ENCODE data around the gene USP25.

USP25 gene

GRCh38 chr21:15692711-15693110, 37.1 kb upstream of the USP25 start:
- no peak overlapping the region for H3K4me3 ChIP-seq (ENCODE audit: low read depth, low read length)
- peaks cover 0 to 3% of the 10 kb centered on the region in 2 experiments for H3K4me1 ChIP-seq (ENCODE audit: control insufficient read depth in 1 of 2, insufficient read depth in 2 of 2, low read length in 2 of 2)
- H2AFZ ChIP-seq (ENCODE audit: insufficient read depth, low read length, poor library complexity) = no peak overlapping the region
- WGBS (ENCODE audit: extremely low coverage, insufficient coverage, insufficient read length) = no CpG with 5 or more reads among the region's 2 CpGs
- no peak overlapping the region for H4K91ac ChIP-seq (ENCODE audit: low read depth, low read length)
- no peak overlapping the region for H3K23ac ChIP-seq (ENCODE audit: low read length)
- H3K9me3 ChIP-seq (ENCODE audit: insufficient read depth, low read depth, low read length) = no peaks in the 10 kb centered on the region
- H2BK12ac ChIP-seq (ENCODE audit: low read length) = no peak overlapping the region
- H4K12ac ChIP-seq (ENCODE audit: low read depth, low read length) = no peak overlapping the region
- no peaks in the 10 kb centered on the region for H3K36me3 ChIP-seq (ENCODE audit: control insufficient read depth in 1 of 2, insufficient read depth in 2 of 2, low read length in 2 of 2)
- H2BK120ac ChIP-seq (ENCODE audit: insufficient read depth, low read length, poor library complexity) = no peak overlapping the region
- H3K79me2 ChIP-seq (ENCODE audit: control insufficient read depth, insufficient read depth, low read length, poor library complexity) = no peaks in the 10 kb centered on the region
- H3K27ac ChIP-seq (ENCODE audit: low read depth, low read length) = no peak overlapping the region
- H3K18ac ChIP-seq (ENCODE audit: low read length) = no peak overlapping the region
- no peak overlapping the region for H4K8ac ChIP-seq (ENCODE audit: low read depth, low read length)
- no peaks in the 10 kb centered on the region for H3K79me1 ChIP-seq (ENCODE audit: low read length)
- no peak overlapping the region for H3K4me2 ChIP-seq (ENCODE audit: low read length)
- H2AK5ac ChIP-seq (ENCODE audit: low read length) = no peak overlapping the region
- no peak overlapping the region for H3K4ac ChIP-seq (ENCODE audit: low read depth, low read length)
- DNase-seq = no peak
- H2BK5ac ChIP-seq (ENCODE audit: low read depth, low read length, poor library complexity) = no peak overlapping the region
- no peaks in the 10 kb centered on the region for H3K27me3 ChIP-seq (ENCODE audit: insufficient read depth, low read length)
- H3K9ac ChIP-seq (ENCODE audit: low read length) = no peak overlapping the region
- H3K14ac ChIP-seq (ENCODE audit: low read length) = no peak overlapping the region

- H3K79me2 ChIP-seq (ENCODE audit: control insufficient read depth, insufficient read depth, low read length, poor library complexity) = no peaks in the 10 kb centered on the region
- H3K79me1 ChIP-seq (ENCODE audit: low read length) = no peaks in the 10 kb centered on the region
- H3K4me2 ChIP-seq (ENCODE audit: low read length) = no peak overlapping the region
- WGBS (ENCODE audit: extremely low coverage, insufficient coverage, insufficient read length) = no CpG with 5 or more reads among the region's 1 CpG
- H4K8ac ChIP-seq (ENCODE audit: low read depth, low read length) = no peak overlapping the region
- H3K9me3 ChIP-seq (ENCODE audit: insufficient read depth, low read depth, low read length) = no peaks in the 10 kb centered on the region
- H3K4me1 ChIP-seq (ENCODE audit: control insufficient read depth in 1 of 2, insufficient read depth in 2 of 2, low read length in 2 of 2) = peaks cover 0 to 3% of the 10 kb centered on the region in 2 experiments
- H2BK120ac ChIP-seq (ENCODE audit: insufficient read depth, low read length, poor library complexity) = no peak overlapping the region
- no peak overlapping the region for H2BK5ac ChIP-seq (ENCODE audit: low read depth, low read length, poor library complexity)
- DNase-seq = no peak
- H3K4me3 ChIP-seq (ENCODE audit: low read depth, low read length) = no peak overlapping the region
- no peak overlapping the region for H3K4ac ChIP-seq (ENCODE audit: low read depth, low read length)
- no peak overlapping the region for H2BK12ac ChIP-seq (ENCODE audit: low read length)
- H3K27me3 ChIP-seq (ENCODE audit: insufficient read depth, low read length) = no peaks in the 10 kb centered on the region
- no peak overlapping the region for H2AK5ac ChIP-seq (ENCODE audit: low read length)
- H3K14ac ChIP-seq (ENCODE audit: low read length) = no peak overlapping the region
- H3K9ac ChIP-seq (ENCODE audit: low read length) = no peak overlapping the region
- no peak overlapping the region for H4K91ac ChIP-seq (ENCODE audit: low read depth, low read length)
- no peak overlapping the region for H2AFZ ChIP-seq (ENCODE audit: insufficient read depth, low read length, poor library complexity)
- H4K12ac ChIP-seq (ENCODE audit: low read depth, low read length) = no peak overlapping the region
- H3K23ac ChIP-seq (ENCODE audit: low read length) = no peak overlapping the region
- H3K36me3 ChIP-seq (ENCODE audit: control insufficient read depth in 1 of 2, insufficient read depth in 2 of 2, low read length in 2 of 2) = no peaks in the 10 kb centered on the region
- H3K18ac ChIP-seq (ENCODE audit: low read length) = no peak overlapping the region
- H3K27ac ChIP-seq (ENCODE audit: low read depth, low read length) = no peak overlapping the region
Measured at GRCh38 chr21:15695241-15695640, 34.5 kb upstream of the USP25 start.

- Histone ChIP-seq H2AK5ac (ENCODE audit: low read length) (no peak overlapping the region), H3K4me2 (ENCODE audit: low read length) (no peak overlapping the region), H3K23ac (ENCODE audit: low read length) (no peak overlapping the region), H3K4ac (ENCODE audit: low read depth, low read length) (no peak overlapping the region), H2BK12ac (ENCODE audit: low read length) (no peak overlapping the region), H2BK120ac (ENCODE audit: insufficient read depth, low read length, poor library complexity) (no peak overlapping the region), H3K79me2 (ENCODE audit: control insufficient read depth, insufficient read depth, low read length, poor library complexity) (no peaks in the 10 kb centered on the region), H2BK5ac (ENCODE audit: low read depth, low read length, poor library complexity) (no peak overlapping the region), H3K14ac (ENCODE audit: low read length) (no peak overlapping the region), H3K27ac (ENCODE audit: low read depth, low read length) (no peak overlapping the region), H3K79me1 (ENCODE audit: low read length) (no peaks in the 10 kb centered on the region), H3K4me3 (ENCODE audit: low read depth, low read length) (no peak overlapping the region), H4K91ac (ENCODE audit: low read depth, low read length) (no peak overlapping the region), H3K18ac (ENCODE audit: low read length) (no peak overlapping the region), H3K27me3 (ENCODE audit: insufficient read depth, low read length) (no peaks in the 10 kb centered on the region), H3K9ac (ENCODE audit: low read length) (no peak overlapping the region), H4K12ac (ENCODE audit: low read depth, low read length) (no peak overlapping the region), H3K4me1 (ENCODE audit: control insufficient read depth in 1 of 2, insufficient read depth in 2 of 2, low read length in 2 of 2) (no peaks in the 10 kb centered on the region), H3K9me3 (ENCODE audit: insufficient read depth, low read depth, low read length) (no peaks in the 10 kb centered on the region), H3K36me3 (ENCODE audit: control insufficient read depth in 1 of 2, insufficient read depth in 2 of 2, low read length in 2 of 2) (no peaks in the 10 kb centered on the region), H2AFZ (ENCODE audit: insufficient read depth, low read length, poor library complexity) (no peak overlapping the region), H4K8ac (ENCODE audit: low read depth, low read length) (no peak overlapping the region)
- WGBS (ENCODE audit: extremely low coverage, insufficient coverage, insufficient read length) = no CpG with 5 or more reads among the region's 1 CpG
- no peak for DNase-seq
Measured at GRCh38 chr21:15701830-15702229, 28.0 kb upstream of the USP25 start.

- no peak overlapping the region for H3K9ac ChIP-seq (ENCODE audit: low read length)
- WGBS (ENCODE audit: extremely low coverage, insufficient coverage, insufficient read length) = no CpG with 5 or more reads among the region's 2 CpGs
Measured at GRCh38 chr21:15703932-15704331, 25.9 kb upstream of the USP25 start.

More at GRCh38 chr21:15703932-15704331, 25.9 kb upstream of the USP25 start:
- no peak overlapping the region for H4K12ac ChIP-seq (ENCODE audit: low read depth, low read length)
- H3K27ac ChIP-seq (ENCODE audit: low read depth, low read length) = no peak overlapping the region
- no peaks in the 10 kb centered on the region for H3K9me3 ChIP-seq (ENCODE audit: insufficient read depth, low read depth, low read length)
- no peak overlapping the region for H2BK120ac ChIP-seq (ENCODE audit: insufficient read depth, low read length, poor library complexity)
- H2AK5ac ChIP-seq (ENCODE audit: low read length) = no peak overlapping the region
- no peak overlapping the region for H3K4me3 ChIP-seq (ENCODE audit: low read depth, low read length)
- H3K14ac ChIP-seq (ENCODE audit: low read length) = no peak overlapping the region
- no peak overlapping the region for H3K4ac ChIP-seq (ENCODE audit: low read depth, low read length)
- no peak overlapping the region for H4K8ac ChIP-seq (ENCODE audit: low read depth, low read length)
- no peaks in the 10 kb centered on the region for H3K36me3 ChIP-seq (ENCODE audit: control insufficient read depth in 1 of 2, insufficient read depth in 2 of 2, low read length in 2 of 2)
- H3K79me2 ChIP-seq (ENCODE audit: control insufficient read depth, insufficient read depth, low read length, poor library complexity) = no peaks in the 10 kb centered on the region
- no peak overlapping the region for H3K4me2 ChIP-seq (ENCODE audit: low read length)
- H3K4me1 ChIP-seq (ENCODE audit: control insufficient read depth in 1 of 2, insufficient read depth in 2 of 2, low read length in 2 of 2) = no peaks in the 10 kb centered on the region
- no peak overlapping the region for H3K23ac ChIP-seq (ENCODE audit: low read length)
- H3K18ac ChIP-seq (ENCODE audit: low read length) = no peak overlapping the region
- no peak overlapping the region for H2BK12ac ChIP-seq (ENCODE audit: low read length)
- no peak overlapping the region for H2BK5ac ChIP-seq (ENCODE audit: low read depth, low read length, poor library complexity)
- H2AFZ ChIP-seq (ENCODE audit: insufficient read depth, low read length, poor library complexity) = no peak overlapping the region
- no peak overlapping the region for H4K91ac ChIP-seq (ENCODE audit: low read depth, low read length)
- peaks cover 2% of the 10 kb centered on the region for H3K79me1 ChIP-seq (ENCODE audit: low read length)
- no peaks in the 10 kb centered on the region for H3K27me3 ChIP-seq (ENCODE audit: insufficient read depth, low read length)
- DNase-seq = no peak

Measured in trophoblast cell (in vitro differentiated cells and primary cell).